ENCODE measurements around the gene FOXJ2. TPM values are rescaled to one million over a fixed set of nuclear protein-coding genes. Genes with fewer than 3 reads are reported as not detected.
"Not testable (repeated sequence)": the region's sequence is repeated elsewhere in the genome, so short reads cannot be mapped to it uniquely, and the experiment has no call there.

FOXJ2 gene
- total RNA-seq, 1 experiment from 2014 or later: 6.9 TPM

DNA sequence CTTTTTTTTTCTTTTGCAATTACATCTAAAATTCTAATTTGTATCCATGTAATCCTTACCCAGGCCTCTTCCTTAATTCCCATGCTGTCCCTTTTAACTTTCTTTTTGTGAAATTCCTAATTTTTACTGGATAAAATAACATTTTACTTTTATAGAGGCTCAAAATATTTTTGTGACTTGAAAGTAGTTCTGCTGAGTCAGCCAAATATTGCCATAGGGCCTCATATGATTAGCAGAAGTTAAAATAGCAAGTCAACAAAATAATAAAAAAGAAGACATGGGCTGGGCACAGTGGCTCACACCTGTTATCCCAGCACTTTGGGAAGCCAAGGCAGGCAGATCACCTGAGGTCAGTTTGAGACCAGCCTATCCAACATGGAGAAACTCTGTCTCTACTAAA is 31.6 kb downstream of the FOXJ2 start:
- ATAC-seq: no peak
- BruUV-seq (replicated peaks): no TSS peak
- Histone ChIP-seq H3K36me3 (ENCODE audit: low read depth, low read length) (no peaks in the 10 kb centered on the region), H3K9ac (ENCODE audit: low read length) (no peak overlapping the region), H2AFZ (ENCODE audit: low read length) (no peak overlapping the region), H3K9me2 (replicated peaks; ENCODE audit: low read length) (no peaks in the 10 kb centered on the region), H3K4me3 (ENCODE audit: low read length) (no peak overlapping the region), H4K20me1 (ENCODE audit: low read length) (no peaks in the 10 kb centered on the region), H3K4me2 (ENCODE audit: low read length) (no peak overlapping the region), H3K79me2 (ENCODE audit: low read length) (no peaks in the 10 kb centered on the region), H3F3A (ENCODE audit: low read length, unreplicated experiment) (no peaks in the 10 kb centered on the region), H3K27me3 (ENCODE audit: low read length) (no peaks in the 10 kb centered on the region), H3K9me3 (ENCODE audit: low read length) (no peaks in the 10 kb centered on the region), H3K4me1 (ENCODE audit: insufficient read depth, low read length) (peaks cover 8% of the 10 kb centered on the region; the same call in 1 of the 2 replicates), H3K27ac (ENCODE audit: low read length) (no peak overlapping the region)
- ChIA-PET CTCF (no interaction called here), POLR2A (ENCODE audit: unreplicated experiment) (no interaction called here)
- intact Hi-C loops (cut with micrococcal nuclease): no loop called here
- DNase-seq: no peak
- TF ChIP-seq EZH2phosphoT487 (IDR thresholded peaks at IDR 0.05; ENCODE audit: borderline replicate concordance, low read length): no peak
- TF ChIP-seq, protein P1, sequence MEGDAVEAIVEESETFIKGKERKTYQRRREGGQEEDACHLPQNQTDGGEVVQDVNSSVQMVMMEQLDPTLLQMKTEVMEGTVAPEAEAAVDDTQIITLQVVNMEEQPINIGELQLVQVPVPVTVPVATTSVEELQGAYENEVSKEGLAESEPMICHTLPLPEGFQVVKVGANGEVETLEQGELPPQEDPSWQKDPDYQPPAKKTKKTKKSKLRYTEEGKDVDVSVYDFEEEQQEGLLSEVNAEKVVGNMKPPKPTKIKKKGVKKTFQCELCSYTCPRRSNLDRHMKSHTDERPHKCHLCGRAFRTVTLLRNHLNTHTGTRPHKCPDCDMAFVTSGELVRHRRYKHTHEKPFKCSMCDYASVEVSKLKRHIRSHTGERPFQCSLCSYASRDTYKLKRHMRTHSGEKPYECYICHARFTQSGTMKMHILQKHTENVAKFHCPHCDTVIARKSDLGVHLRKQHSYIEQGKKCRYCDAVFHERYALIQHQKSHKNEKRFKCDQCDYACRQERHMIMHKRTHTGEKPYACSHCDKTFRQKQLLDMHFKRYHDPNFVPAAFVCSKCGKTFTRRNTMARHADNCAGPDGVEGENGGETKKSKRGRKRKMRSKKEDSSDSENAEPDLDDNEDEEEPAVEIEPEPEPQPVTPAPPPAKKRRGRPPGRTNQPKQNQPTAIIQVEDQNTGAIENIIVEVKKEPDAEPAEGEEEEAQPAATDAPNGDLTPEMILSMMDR (conservative IDR thresholded peaks at IDR 0.05; ENCODE audit: low read depth, low read length): no peak
- TF ChIP-seq EZH2 (IDR thresholded peaks at IDR 0.05; ENCODE audit: low read length, unreplicated experiment): no peak

DNA sequence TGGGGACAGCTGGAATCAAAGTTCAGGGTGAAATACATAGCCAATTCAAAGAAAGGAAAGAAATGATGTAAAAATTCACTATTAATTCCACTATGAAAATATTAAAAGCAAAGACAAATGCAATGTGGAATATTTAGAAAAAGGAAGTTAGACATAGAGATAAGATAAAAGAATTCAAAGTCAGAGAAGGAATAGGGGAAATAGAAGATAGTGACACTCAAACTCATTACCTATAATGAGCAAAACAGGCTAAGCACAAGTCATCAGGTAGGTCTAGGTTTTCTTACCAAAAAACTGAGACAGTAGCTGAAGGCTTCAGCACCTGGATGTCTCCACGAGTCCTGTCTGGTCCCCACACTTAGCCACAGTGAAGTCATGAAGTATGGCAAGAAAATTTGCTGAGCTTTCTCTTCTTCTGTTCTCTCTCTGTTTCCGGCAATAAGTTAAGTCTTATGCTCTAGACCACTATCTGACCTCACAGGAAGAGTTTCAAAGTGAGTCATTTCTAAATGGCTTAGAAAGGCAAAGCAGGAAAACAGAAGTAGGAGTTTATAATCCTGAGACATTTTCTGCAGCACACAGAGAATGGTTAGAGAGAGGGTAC is 33.6 kb downstream of the FOXJ2 start, which contains the start of gene C3AR1:
Gene C3AR1 (minus strand): TSS at position 369 of the 604 bp plus-strand sequence. CDS start 6,174 bp downstream, outside the sequence.
- peak; percentile 50 for DNase-seq
- Histone ChIP-seq H4K20me1 (ENCODE audit: low read length) (no peaks in the 10 kb centered on the region), H3K4me1 (ENCODE audit: insufficient read depth, low read length) (peaks cover 8% of the 10 kb centered on the region; the same call in 1 of the 2 replicates), H3F3A (ENCODE audit: low read length, unreplicated experiment) (no peaks in the 10 kb centered on the region), H3K9me2 (replicated peaks; ENCODE audit: low read length) (no peaks in the 10 kb centered on the region), H3K36me3 (ENCODE audit: low read depth, low read length) (no peaks in the 10 kb centered on the region), H3K9ac (ENCODE audit: low read length) (no peak within 1 kb of the TSS), H3K4me2 (ENCODE audit: low read length) (peak within 1 kb of the TSS; percentile 39; the same call in 1 of the 2 replicates), H3K4me3 (ENCODE audit: low read length) (no peak within 1 kb of the TSS), H3K9me3 (ENCODE audit: low read length) (no peaks in the 10 kb centered on the region), H2AFZ (ENCODE audit: low read length) (peak within 1 kb of the TSS; percentile 35; the same call in 1 of the 2 replicates), H3K27me3 (ENCODE audit: low read length) (no peaks in the 10 kb centered on the region), H3K27ac (ENCODE audit: low read length) (no peak within 1 kb of the TSS), H3K79me2 (ENCODE audit: low read length) (no peaks in the 10 kb centered on the region)
- BruUV-seq (replicated peaks): no TSS peak
- CTCF ChIA-PET: no interaction called here
- no peak for TF ChIP-seq EZH2phosphoT487 (IDR thresholded peaks at IDR 0.05; ENCODE audit: borderline replicate concordance, low read length)
- TF ChIP-seq, protein P1 (conservative IDR thresholded peaks at IDR 0.05; ENCODE audit: low read depth, low read length): no peak
- no peak for TF ChIP-seq EZH2 (IDR thresholded peaks at IDR 0.05; ENCODE audit: low read length, unreplicated experiment)
- POLR2A ChIA-PET (ENCODE audit: unreplicated experiment): no interaction called here
- peak; percentile 80 for ATAC-seq
- intact Hi-C loops (cut with micrococcal nuclease): no loop called here

DNA sequence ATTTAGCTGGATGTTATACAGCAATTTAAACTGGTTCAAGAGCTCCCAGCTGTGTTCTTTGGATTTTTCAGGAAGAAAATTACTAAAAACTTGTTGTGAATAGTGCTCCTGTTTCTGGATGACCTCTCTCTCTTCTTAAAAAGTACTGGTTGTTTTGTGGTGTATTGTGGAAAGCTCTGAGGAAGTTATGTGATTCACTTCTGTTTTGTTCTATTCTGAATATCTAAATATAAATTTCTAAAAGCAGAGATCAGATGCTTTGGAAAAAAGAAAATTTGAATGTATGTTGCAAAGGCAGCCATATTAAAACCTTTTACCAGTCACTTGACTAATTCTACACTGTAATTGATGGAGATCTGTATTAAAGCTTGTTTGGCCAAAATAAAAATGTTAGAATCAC is 37.1 kb downstream of the FOXJ2 start:
- Histone ChIP-seq H3K4me3 (ENCODE audit: low read length) (no peak overlapping the region), H3K4me1 (ENCODE audit: insufficient read depth, low read length) (peaks cover 8% of the 10 kb centered on the region; the same call in 1 of the 2 replicates), H3K36me3 (ENCODE audit: low read depth, low read length) (no peaks in the 10 kb centered on the region), H2AFZ (ENCODE audit: low read length) (no peak overlapping the region), H3K9me3 (ENCODE audit: low read length) (no peaks in the 10 kb centered on the region), H3K9me2 (replicated peaks; ENCODE audit: low read length) (no peaks in the 10 kb centered on the region), H3K9ac (ENCODE audit: low read length) (no peak overlapping the region), H3K27me3 (ENCODE audit: low read length) (no peaks in the 10 kb centered on the region), H3F3A (ENCODE audit: low read length, unreplicated experiment) (no peaks in the 10 kb centered on the region), H4K20me1 (ENCODE audit: low read length) (no peaks in the 10 kb centered on the region), H3K4me2 (ENCODE audit: low read length) (no peak overlapping the region), H3K79me2 (ENCODE audit: low read length) (no peaks in the 10 kb centered on the region), H3K27ac (ENCODE audit: low read length) (no peak overlapping the region)
- CTCF ChIA-PET: no interaction called here
- POLR2A ChIA-PET (ENCODE audit: unreplicated experiment): no interaction called here
- no peak for DNase-seq
- TF ChIP-seq, protein P1 (conservative IDR thresholded peaks at IDR 0.05; ENCODE audit: low read depth, low read length): no peak
- no peak for TF ChIP-seq EZH2phosphoT487 (IDR thresholded peaks at IDR 0.05; ENCODE audit: borderline replicate concordance, low read length)
- TF ChIP-seq EZH2 (IDR thresholded peaks at IDR 0.05; ENCODE audit: low read length, unreplicated experiment): no peak
- no peak for ATAC-seq
- intact Hi-C loops (cut with micrococcal nuclease): no loop called here
- BruUV-seq (replicated peaks): no TSS peak

DNA sequence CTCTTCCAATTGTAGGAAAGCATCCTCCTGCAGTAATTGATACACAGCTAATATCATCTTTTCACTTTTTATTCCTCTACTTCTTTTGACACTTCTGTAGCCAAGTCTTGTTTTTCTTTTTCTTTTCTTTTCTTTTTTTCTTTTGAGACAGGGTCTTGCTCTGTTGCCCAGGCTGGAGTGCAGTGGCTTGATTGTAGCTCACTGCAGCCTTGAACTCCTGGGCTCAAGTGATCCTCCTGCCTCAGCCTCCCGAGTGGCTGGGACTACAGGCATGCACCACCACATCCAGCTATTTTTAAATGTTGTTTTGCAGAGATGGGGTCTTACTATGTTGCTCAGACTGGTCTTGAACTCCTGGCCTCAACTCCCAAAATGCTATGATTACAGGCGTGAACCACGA is 39.3 kb downstream of the FOXJ2 start:
- CTCF ChIA-PET; H3K9ac ChIP-seq (ENCODE audit: low read length); H3K36me3 ChIP-seq (ENCODE audit: low read depth, low read length); H2AFZ ChIP-seq (ENCODE audit: low read length); DNase-seq; H3K27ac ChIP-seq (ENCODE audit: low read length); H3K4me2 ChIP-seq (ENCODE audit: low read length); H3F3A ChIP-seq (ENCODE audit: low read length, unreplicated experiment); BruUV-seq (replicated peaks); intact Hi-C loops (cut with micrococcal nuclease); H3K9me3 ChIP-seq (ENCODE audit: low read length); H3K79me2 ChIP-seq (ENCODE audit: low read length); POLR2A ChIA-PET (ENCODE audit: unreplicated experiment); H3K4me3 ChIP-seq (ENCODE audit: low read length); H3K27me3 ChIP-seq (ENCODE audit: low read length); H3K9me2 ChIP-seq (replicated peaks; ENCODE audit: low read length); H3K4me1 ChIP-seq (ENCODE audit: insufficient read depth, low read length); H4K20me1 ChIP-seq (ENCODE audit: low read length); ATAC-seq: not testable (repeated sequence)
